Ammon's horn (tissue), 1 donor: Measurements from ENCODE around the gene FNDC7.
"Not testable (repeated sequence)": the region's sequence is repeated elsewhere in the genome, so short reads cannot be mapped to it uniquely, and the experiment has no call there.

Experiments used
- DNase-seq: peaks from one replicate; pipeline ENCODE4 v3.0.0-alpha.2; 2016; ENCODE audit warnings: low spot score

FNDC7 gene

GRCh38 chr1:108712606-108713150 is at the start of gene FNDC7:
Gene FNDC7, plus strand, starts transcription at chr1:108712908. Its CDS starts 26 bp downstream, at chr1:108712934.
- no peak for DNase-seq

- DNase-seq = no peak
Measured at GRCh38 chr1:108663074-108663473, 49.6 kb upstream of the FNDC7 start.

- DNase-seq = no peak
Measured at GRCh38 chr1:108664481-108664880, 48.2 kb upstream of the FNDC7 start.

- DNase-seq = no peak
Measured at GRCh38 chr1:108665067-108665466, 47.6 kb upstream of the FNDC7 start.

- no peak for DNase-seq
Measured at GRCh38 chr1:108665771-108666170, 46.9 kb upstream of the FNDC7 start.

- not testable (repeated sequence) for DNase-seq
Measured at GRCh38 chr1:108667422-108667821, 45.3 kb upstream of the FNDC7 start.

GRCh38 chr1:108668777-108669176 is 43.9 kb upstream of the FNDC7 start:
- DNase-seq = no peak

GRCh38 chr1:108669679-108670078 is 43.0 kb upstream of the FNDC7 start:
- DNase-seq = no peak

- no peak for DNase-seq
Measured at GRCh38 chr1:108670131-108670773, 42.5 kb upstream of the FNDC7 start.

- DNase-seq = no peak
Measured at GRCh38 chr1:108671143-108671542, 41.6 kb upstream of the FNDC7 start.

GRCh38 chr1:108678706-108679105 is 34.0 kb upstream of the FNDC7 start:
- no peak for DNase-seq

- no peak for DNase-seq
Measured at GRCh38 chr1:108679586-108680213, 33.0 kb upstream of the FNDC7 start.

- DNase-seq = not testable (repeated sequence)
Measured at GRCh38 chr1:108681701-108682100, 31.0 kb upstream of the FNDC7 start.

GRCh38 chr1:108685529-108685928 is 27.2 kb upstream of the FNDC7 start:
- no peak for DNase-seq

- DNase-seq = no peak
Measured at GRCh38 chr1:108686614-108687313, 25.9 kb upstream of the FNDC7 start.

- no peak for DNase-seq
Measured at GRCh38 chr1:108691128-108691941, 21.4 kb upstream of the FNDC7 start.

- DNase-seq = peak; percentile 97
Measured at GRCh38 chr1:108691942-108692723, 20.6 kb upstream of the FNDC7 start, which contains the start of gene PRPF38B. Gene PRPF38B, plus strand, starts transcription at chr1:108692310. Its CDS starts 282 bp downstream, at chr1:108692592.

GRCh38 chr1:108692724-108693655 is 19.7 kb upstream of the FNDC7 start:
- DNase-seq = peak; percentile 74

GRCh38 chr1:108695535-108695934 is 17.2 kb upstream of the FNDC7 start:
- DNase-seq = peak; percentile 46
